Prostate gland (tissue), 2 donors: ENCODE measurements around the gene SLCO3A1. TPM values are rescaled to one million over a fixed set of nuclear protein-coding genes. Genes with fewer than 3 reads are reported as not detected.

Experiments used
- DNase-seq: peaks from one replicate; pipeline ENCODE4 v3.0.0-alpha.2; 2019; ENCODE audit warnings: low spot score
- H3K27ac ChIP-seq, 2 donors: fragments of 200-600 bp; sonication (generic); 2 replicates each; pipeline ENCODE4 v1.5.1; 2017 to 2019
- H3K27me3 ChIP-seq: fragments of 200-600 bp; sonication (generic); replicated peaks from 2 replicates; pipeline ENCODE4 v1.5.1; 2019; ENCODE audit not compliant: insufficient read depth
- H3K36me3 ChIP-seq, 2 donors: fragments of 200-600 bp; sonication (generic); 1 replicate in 1 of 2; 2 replicates in 1 of 2; pipeline versions ENCODE4 v1.5.1 to v1.8.1; 2017 to 2019
- H3K4me1 ChIP-seq: fragments of 200-600 bp; sonication (generic); replicated peaks from 2 replicates; pipeline ENCODE4 v1.5.1; 2019
- H3K4me3 ChIP-seq, 2 donors: fragments of 200-600 bp; sonication (generic); 2 replicates each; pipeline ENCODE4 v1.5.1; 2017 to 2019
- H3K9me3 ChIP-seq: fragments of 200-600 bp; sonication (generic); 2 replicates; pipeline ENCODE4 v1.5.1; 2017
- POLR2A ChIP-seq: fragments of 450-650 bp; IDR thresholded peaks from one replicate; pipeline ENCODE4 v1.6.1; 2016; ENCODE audit warnings: antibody characterized with exemption, mild to moderate bottlenecking
- POLR2AphosphoS5 ChIP-seq: sonication (generic); formaldehyde crosslinking; IDR thresholded peaks from one replicate; pipeline ENCODE4 v1.6.1; 2017; ENCODE audit warnings: antibody characterized with exemption
- WGBS: methylation state at CpG from one replicate; pipeline ENCODE4 v1.1.5; 2018; 5-methylcytosine and 5-hydroxymethylcytosine counted together
- intact Hi-C: fragments of 100-400 bp; cut with DNase I; formaldehyde crosslinking; loops from one replicate; pipeline ENCODE4 v1.14.2; 2022
- total RNA-seq, 2 donors: library from RNA; depleted of rRNA; stranded (reverse); fragments of >200 nt; gene quantifications; one replicate each; pipeline ENCODE4 v1.1.0, GENCODE V29; 2016
- TF ChIP-seq, protein P1 (sequence below), 4 experiments: fragments of 200-600 bp in 2 of 4; fragments of 450-650 bp in 2 of 4; sonication (generic) in 2 of 4; IDR thresholded peaks; 1 replicate in 3 of 4; 2 replicates in 1 of 4; pipeline ENCODE4 v1.5.1; 2016 to 2019; ENCODE audit warnings: antibody characterized with exemption in 4 of 4, mild to moderate bottlenecking in 2 of 4, moderate library complexity in 2 of 4

SLCO3A1 gene
- total RNA-seq, 2 donors from 2014 or later = 7.4 to 35.3 TPM

DNA sequence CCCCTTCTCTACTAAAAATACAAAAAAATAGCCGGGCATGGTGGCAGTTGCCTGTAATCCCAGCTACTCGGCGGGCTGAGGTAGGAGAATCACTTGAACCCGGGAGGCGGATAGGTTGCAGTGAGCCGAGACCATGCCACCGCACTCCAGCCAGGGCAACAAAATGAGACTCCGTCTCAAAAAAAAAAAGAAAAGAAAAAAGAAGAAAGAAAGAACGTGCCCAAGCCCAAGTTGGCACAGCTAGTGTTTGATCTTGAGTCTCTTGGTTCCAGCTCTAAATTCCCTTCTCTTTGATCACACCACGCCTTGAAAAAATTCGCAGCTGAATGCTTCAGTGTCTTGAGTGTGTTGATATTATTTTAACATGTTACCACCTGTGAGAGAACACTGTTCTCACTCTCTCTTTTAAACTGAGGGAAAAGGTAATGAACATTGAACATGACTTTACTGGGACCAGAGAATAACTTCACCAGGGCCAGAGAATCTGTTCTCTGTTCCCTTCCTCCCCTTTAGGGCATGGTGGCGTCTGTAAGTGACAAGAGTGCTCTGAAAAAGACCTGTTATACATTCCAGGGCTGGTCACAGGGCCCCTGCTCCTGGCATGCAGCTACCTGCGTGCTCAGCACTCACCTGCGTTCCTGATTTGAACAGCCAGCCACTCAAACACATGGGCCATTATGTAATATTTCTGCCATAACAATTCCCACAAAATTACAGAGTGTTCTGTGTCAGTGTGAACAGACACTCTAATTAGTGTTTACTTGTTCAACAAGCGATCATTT is 19.0 kb downstream of the SLCO3A1 start:
- H3K27me3 ChIP-seq = no peaks in the 10 kb centered on the region
- intact Hi-C loops = no loop called here
- TF ChIP-seq, protein P1, sequence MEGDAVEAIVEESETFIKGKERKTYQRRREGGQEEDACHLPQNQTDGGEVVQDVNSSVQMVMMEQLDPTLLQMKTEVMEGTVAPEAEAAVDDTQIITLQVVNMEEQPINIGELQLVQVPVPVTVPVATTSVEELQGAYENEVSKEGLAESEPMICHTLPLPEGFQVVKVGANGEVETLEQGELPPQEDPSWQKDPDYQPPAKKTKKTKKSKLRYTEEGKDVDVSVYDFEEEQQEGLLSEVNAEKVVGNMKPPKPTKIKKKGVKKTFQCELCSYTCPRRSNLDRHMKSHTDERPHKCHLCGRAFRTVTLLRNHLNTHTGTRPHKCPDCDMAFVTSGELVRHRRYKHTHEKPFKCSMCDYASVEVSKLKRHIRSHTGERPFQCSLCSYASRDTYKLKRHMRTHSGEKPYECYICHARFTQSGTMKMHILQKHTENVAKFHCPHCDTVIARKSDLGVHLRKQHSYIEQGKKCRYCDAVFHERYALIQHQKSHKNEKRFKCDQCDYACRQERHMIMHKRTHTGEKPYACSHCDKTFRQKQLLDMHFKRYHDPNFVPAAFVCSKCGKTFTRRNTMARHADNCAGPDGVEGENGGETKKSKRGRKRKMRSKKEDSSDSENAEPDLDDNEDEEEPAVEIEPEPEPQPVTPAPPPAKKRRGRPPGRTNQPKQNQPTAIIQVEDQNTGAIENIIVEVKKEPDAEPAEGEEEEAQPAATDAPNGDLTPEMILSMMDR (IDR thresholded peaks at IDR 0.05) = no peak
- peak; percentile 49 for TF ChIP-seq POLR2AphosphoS5
- no peaks in the 10 kb centered on the region for H3K9me3 ChIP-seq
- no peaks in the 10 kb centered on the region for H3K36me3 ChIP-seq
- no peak overlapping the region for H3K4me3 ChIP-seq
- peak overlapping the region; percentile 19 to 44 for H3K27ac ChIP-seq
- DNase-seq = peak; percentile 68
- no peaks in the 10 kb centered on the region for H3K4me1 ChIP-seq
- 50% methylated on average over 15 of the region's 15 CpGs for WGBS

DNA sequence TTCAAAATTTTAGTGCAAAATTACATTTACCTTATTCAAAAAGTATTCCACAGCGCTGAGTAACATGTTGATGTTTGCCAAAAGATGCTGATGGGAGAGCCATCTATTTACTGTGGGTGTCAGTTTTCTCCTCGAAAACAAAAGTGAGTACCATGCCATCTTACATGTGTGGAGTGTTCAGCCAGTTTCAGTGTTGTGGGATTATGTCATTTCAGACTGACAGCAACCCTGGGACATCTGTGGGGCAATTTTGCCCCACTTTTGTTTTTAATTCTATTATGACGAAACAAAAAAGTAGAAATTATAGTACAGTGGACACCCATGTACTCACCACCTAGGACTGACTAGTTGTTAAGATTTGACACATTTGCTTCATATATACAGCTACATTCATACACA is 19.6 kb downstream of the SLCO3A1 start:
- intact Hi-C loops = no loop called here
- 49% methylated on average over 3 of the region's 3 CpGs for WGBS

DNA sequence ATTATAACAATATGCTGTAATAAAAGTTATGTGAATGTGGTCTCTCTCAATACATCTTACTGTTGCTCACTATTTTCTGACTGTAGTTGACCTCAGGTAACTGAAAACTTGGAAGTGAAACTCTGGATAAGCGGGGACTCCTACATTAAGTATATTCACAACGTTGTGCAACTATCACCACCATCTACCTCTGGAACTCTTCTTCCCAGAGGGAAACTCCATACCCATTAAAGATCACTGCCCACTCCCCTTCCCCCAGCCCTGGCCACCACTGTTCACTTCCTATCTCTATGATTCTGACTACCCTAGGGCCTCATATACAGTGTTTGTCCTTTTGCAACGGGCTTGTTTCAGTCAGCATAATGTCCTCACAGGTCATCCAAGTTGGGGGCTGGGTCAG is 20.7 kb downstream of the SLCO3A1 start:
- WGBS = 77% methylated on average over 3 of the region's 3 CpGs
- no peaks in the 10 kb centered on the region for H3K36me3 ChIP-seq
- H3K27ac ChIP-seq = no peak overlapping the region
- TF ChIP-seq POLR2A (no peak), POLR2AphosphoS5 (no peak)
- TF ChIP-seq, protein P1 (IDR thresholded peaks at IDR 0.05) = no peak
- no peak overlapping the region for H3K4me3 ChIP-seq
- H3K9me3 ChIP-seq = no peaks in the 10 kb centered on the region
- H3K27me3 ChIP-seq = no peaks in the 10 kb centered on the region
- no peak for DNase-seq
- intact Hi-C loops = no loop called here
- no peaks in the 10 kb centered on the region for H3K4me1 ChIP-seq

More for the DNA sequence above, 19.6 kb downstream of the SLCO3A1 start:
- TF ChIP-seq, protein P1 (IDR thresholded peaks at IDR 0.05) = no peak
- TF ChIP-seq POLR2AphosphoS5 (no peak), POLR2A (no peak)
- H3K27ac ChIP-seq = peak overlapping the region in 1 of 2 donors; percentile 19
- no peaks in the 10 kb centered on the region for H3K4me1 ChIP-seq
- no peaks in the 10 kb centered on the region for H3K27me3 ChIP-seq
- H3K9me3 ChIP-seq = no peaks in the 10 kb centered on the region
- no peak overlapping the region for H3K4me3 ChIP-seq
- DNase-seq = no peak
- no peaks in the 10 kb centered on the region for H3K36me3 ChIP-seq

DNA sequence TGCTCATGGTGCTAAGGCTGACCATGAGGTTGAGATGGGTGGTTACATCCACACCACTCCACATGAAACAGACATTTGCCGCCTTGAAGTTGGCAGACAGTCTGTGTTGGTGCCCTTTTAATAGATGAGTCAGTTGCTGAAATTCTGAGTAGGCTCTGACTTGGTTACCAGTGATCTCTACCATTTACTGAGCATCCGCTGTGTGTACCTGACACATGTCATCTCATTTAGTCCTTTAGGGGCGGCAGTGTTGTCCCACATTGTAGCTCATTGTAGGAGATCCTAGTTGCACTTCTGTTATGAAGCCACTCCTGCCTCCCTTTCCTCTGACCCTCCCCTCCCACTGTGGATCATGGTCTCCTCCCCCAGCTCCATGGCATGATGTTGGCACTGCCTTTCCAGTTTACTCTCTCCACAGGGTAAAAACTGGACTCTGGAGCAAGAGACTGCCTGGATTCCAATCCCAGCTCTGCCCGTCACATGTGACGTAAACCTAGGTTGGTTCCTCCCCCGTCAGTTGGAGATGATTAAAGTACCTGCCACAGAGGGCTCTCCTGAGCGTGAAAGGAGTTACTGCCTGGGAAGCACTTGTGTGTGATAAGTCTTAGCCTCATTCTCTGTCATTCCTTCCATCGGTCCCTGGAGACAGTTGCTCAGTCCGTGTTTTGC is 21.6 kb downstream of the SLCO3A1 start:
- no peak for DNase-seq
- Histone ChIP-seq H3K27me3 (no peaks in the 10 kb centered on the region), H3K4me1 (no peaks in the 10 kb centered on the region), H3K27ac (no peak overlapping the region), H3K9me3 (no peaks in the 10 kb centered on the region), H3K36me3 (no peaks in the 10 kb centered on the region), H3K4me3 (no peak overlapping the region)
- TF ChIP-seq POLR2A = no peak
- TF ChIP-seq, protein P1 (IDR thresholded peaks at IDR 0.05) = no peak
- TF ChIP-seq POLR2AphosphoS5 = no peak
- intact Hi-C loops = no loop called here
- 92% methylated on average over 9 of the region's 9 CpGs for WGBS
